T follicular helper cell (primary cell): ENCODE results near the gene DAPK3.
A peak's percentile ranks its signal among the peaks of the same experiment; 100 is the strongest.
"Not testable (repeated sequence)": the region's sequence is repeated elsewhere in the genome, so short reads cannot be mapped to it uniquely, and the experiment has no call there.

Experiments
- DNase-seq: peaks from one replicate; pipeline ENCODE4 v3.0.0-alpha.2; 2020; ENCODE audit warnings: low read depth

Gene DAPK3

DNA sequence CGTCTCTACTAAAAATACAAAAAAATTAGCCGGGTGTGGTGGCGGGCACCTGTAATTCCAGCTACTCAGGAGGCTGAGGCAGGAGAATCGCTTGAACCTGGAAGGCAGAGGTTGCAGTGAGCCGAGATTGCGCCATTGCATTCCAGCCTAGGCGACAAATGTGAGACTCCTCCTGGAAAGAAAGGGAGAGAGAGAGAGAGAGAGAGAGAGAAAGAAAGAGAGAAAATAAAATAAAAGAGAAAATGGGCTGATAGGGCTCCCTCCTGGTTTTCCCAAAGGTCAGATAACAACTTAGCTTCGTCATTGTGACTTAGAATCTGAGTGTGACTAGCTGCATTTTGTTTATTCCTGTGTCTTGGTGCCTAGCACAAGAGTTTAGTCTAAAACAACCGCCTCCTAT is 34.5 kb upstream of the DAPK3 start:
- not testable (repeated sequence) for DNase-seq

DNA sequence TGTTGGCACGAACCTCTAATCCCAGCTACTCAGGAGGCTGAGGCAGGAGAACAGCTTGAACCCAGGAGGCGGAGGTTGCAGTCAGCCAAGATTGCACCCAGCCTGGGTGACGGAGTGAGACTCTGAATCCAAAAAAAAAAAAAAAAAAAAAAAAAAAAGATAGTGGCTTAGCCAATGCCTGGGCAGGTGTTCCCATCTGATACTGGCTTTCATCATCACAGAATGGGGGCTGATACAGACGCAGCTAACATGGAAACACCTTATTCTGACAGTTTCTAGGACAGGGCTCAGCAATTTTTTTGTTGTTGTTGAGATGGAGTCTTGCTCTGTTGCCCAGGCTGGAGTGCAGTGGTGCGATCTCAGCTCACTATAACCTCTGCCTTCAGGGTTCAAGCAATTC is 29.9 kb upstream of the DAPK3 start:
- DNase-seq: not testable (repeated sequence)

DNA sequence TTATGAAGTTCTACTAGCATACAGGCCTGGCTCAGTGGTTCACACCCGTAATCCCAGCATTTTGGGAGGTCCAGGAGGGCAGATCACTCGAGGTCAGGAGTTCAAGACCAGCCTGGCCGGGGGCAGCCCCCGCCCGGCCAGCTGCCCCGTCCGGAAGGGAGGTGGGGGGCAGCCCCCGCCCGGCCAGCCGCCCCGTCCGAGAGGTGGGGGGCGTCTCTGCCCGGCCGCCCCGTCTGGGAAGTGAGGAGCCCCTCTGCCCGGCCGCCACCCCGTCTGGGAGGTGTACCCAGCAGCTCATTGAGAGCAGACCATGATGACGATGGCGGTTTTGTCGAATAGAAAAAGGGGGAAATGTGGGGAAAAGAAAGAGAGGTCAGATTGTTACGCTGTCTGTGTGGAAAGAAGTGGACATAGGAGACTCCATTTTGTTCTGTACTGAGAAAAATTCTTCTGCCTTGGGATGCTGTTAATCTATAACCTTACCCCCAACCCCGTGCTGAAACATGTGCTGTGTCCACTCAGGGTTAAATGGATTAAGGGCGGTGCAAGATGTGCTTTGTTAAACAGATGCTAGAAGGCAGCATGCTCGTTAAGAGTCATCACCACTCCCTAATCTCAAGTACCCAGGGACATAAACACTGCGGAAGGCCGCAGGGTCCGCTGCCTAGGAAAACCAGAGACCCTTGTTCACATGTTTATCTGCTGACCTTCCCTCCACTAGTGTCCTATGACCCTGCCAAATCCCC is 27.9 kb upstream of the DAPK3 start:
- DNase-seq: not testable (repeated sequence)

DNA sequence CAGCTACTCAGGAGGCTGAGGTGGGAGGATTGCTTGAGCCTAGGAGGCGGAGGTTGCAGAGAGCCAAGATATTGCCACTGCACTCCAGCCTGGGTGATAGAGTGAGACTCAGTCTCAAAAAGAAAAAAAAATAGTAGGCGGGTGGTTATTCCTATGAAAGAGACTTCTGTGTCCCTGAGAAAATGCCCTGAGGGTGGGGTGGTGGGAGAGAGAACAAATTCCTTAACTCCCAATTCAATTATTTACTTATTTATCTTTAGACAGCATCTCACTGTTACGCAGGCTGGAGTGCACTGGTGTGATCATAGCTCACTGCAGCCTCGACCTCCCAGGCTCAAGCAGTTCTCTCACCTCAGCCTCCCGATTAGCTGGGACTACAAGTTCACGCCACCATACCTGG is 24.7 kb upstream of the DAPK3 start:
- DNase-seq: no peak

DNA sequence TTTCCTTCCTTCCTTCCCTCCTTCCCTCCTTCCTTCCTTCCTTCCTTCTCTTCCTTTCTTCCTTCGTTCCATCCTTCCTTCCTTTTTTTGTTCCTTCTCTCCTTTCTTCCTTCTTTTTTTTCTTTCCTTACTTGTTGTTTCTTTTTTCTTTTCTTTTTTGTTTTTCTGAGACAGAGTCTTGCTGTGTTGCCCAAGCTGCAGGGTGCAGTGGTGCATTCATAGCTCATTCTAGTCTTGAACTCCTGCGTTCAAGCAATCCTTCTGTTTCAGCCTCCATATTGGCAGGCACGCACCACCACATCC is 19.9 kb upstream of the DAPK3 start:
- DNase-seq: no peak

DNA sequence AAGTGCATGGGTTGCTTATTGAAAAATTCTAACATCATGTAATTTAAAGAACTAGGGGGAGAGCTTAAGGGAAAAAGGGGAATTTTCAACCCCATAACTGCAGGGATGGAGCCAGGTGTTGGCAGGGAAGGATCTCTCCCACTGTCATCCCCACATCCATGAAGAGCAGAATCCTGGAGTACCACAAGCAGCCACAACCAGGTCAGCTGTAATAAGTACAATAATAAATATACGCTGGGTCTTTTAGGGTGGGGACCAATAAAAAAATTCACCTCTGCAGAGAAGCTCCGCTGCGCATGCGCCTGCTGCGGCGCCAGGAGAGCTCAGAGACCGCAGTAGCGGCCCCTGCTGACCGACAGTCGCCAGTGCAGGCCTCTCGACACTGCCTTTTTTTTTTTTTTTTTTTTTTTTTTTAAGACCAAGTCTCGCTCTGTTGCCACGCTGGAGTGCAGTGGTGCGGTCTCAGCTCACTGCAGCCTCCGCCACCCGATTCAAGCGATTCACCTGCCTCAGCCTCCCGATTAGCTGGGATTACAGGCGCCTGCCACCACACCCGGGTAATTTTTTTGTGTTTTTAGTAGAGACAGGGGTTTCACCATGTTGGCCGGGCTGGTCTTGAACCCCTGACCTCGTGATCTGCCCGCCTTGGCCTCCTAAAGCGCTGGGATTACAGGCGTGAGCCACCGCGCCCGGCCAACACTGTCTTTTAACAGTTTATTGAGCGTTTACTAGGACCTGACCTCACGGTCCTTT is 16.9 kb upstream of the DAPK3 start:
- peak; percentile 86 for DNase-seq

DNA sequence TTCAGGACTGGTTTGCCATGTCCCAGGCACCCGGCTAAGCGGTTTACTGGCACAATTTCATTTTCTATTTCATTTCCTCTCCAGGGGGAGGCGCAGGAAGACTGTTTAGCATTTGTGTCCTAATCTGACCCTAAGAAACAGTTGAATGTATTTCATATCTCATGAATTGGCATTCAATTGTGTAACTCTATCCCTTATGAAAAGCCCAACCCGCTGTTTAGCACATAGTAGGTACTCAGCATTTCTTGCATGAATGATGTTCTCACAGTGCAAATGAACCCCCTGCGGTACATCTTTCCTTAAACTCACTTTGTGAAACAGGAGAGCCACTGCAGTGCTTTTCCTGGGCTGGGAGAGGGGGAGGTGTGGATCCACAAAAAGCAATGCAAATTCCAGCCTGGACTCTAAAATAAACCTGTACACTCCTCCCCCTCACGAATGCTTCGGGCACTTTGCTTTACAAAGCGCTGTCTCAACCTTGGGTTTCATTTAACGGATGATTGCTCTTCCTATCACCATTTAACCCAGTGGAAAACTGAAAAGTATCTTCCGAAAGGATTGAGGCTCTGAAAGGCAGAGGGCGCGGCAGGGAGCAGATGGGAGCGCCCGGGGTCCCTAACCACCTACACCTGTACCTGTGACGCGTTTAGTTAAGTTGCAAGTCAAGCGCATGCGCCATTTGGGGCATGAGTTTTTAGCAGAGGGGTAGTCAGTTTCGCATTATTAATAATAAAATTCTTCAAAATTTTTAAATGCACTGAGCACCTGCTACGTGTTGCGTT is 15.6 kb upstream of the DAPK3 start:
- no peak for DNase-seq

DNA sequence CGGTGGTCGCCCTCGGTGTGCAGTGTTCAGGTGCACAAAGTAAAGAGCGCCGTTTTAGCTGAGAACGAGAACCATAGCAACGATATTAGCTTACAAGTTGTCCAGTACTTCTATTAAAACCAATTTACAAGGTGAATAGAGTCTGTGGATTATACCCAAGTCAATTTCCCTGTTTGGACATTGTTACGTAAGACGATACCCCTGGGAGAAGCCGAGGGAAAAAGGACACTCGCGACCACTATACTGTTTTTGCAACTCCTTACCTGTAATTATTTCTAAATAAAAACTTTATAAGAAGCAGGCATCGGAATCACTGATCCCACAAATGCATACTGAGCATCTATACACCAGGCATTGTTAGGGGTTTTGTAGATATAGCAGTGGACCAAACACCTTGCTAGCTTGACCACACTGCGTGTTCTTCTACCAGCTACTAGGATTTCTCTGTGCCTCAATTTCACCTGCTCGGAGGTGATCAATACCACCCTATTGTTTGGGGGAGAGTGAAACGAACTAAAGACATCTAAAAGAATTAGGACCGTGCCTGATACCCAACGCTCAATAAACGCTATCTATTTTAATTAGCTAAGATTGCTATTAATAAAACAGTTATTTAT is 14.9 kb upstream of the DAPK3 start:
- DNase-seq: no peak

DNA sequence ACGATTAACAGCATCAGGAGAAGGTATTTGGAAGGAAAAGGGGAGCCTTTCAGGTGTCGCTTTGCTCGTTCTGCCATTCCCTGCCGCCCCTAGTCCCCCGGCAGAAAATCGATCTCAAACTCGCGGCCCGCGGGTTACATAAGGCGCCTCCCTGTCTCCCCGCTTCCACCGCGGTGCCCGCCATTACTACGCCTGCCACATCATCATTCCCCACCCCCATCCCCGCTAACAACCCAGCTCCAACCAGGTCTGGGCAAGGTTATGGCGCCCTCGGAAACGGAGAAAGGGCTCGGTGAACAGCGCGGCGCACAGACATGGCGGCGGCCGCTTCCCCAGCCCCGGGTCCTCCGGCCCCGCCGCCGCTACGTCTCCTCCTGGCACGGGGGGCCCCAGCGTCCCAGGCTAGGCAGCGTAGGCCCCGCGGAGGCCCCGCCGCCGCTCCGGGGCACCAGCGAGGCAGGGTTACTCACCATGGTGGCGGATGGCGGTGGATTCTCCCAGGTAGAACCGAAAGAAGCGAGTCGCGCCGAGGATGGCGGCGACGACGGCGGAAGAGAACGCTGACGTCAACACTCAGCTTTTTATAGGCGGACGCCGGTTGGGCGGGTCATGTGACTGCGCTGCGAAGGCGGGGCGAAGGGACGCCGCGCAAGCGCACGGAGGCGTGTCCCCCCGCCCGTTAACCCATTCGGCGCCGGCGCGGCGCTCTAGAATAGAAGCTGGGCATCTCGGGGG is 14.2 kb upstream of the DAPK3 start, which contains the start of gene EEF2:
Gene EEF2, minus strand, starts transcription at position 556 of the 735 bp plus-strand sequence. Its CDS starts 83 bp downstream, at position 473.
- peak; percentile 86 for DNase-seq

DNA sequence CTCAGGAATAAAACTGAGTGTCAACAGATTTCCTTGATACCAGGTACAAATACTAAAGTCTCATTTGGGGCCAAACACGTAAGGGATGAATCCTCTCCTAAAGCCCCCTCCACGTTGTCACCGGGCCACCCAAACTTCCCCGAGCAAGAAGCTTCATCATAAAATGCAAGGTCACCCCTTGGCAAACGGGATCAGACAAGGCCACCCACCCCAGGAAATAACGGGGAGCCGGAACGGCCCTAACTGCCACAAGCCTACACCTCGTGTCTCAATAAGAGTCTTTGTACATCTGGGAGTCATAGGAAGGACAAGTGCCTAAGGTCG is 13.6 kb upstream of the DAPK3 start:
- no peak for DNase-seq

DNA sequence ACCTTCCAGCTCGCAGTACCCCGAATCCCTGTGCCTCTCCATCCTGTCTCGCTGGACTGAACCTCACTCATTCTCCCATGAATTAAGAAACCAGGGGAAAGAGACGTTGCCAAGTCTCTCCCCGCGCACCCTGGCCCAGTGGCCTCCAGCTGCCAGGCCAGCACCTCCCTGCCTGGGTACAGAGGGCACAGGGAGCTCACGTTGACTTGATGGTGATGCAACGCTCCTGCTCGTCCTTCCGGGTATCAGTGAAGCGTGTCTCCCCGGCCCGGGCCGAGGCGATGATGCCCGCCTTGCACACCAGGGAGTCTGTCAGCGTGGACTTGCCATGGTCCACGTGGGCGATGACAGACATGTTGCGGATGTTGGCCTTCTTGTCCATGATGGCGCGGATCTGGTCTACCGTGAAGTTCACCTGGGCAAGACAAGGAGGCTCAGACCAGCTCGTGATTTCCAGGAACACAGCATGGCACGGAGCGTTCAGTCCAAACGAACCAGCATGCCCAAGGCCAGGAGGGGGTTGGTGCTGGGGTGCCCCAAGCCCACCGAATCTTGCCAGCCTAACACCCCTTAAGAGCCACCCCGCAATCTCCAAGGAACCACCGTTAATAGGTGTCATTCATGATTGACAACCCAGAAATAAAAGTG is 13.2 kb upstream of the DAPK3 start:
- DNase-seq: no peak

DNA sequence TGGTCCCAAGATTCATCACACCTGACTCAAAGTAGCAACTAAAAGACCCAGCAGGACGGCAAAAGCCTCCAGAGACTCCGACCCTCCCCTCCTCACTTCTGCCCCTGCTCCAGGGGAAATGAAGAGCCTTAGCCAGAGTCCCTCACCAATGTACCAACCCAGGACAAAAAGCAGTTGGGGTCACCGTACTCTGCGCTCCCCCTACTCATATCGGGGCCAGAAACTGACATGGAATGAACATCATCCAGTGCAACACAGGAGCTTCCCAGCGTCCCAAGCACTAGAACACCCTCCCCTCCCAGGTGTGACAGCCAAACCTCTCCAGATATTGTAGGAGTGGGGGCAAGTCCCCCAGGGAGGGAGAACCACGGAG is 12.6 kb upstream of the DAPK3 start:
- no peak for DNase-seq

DNA sequence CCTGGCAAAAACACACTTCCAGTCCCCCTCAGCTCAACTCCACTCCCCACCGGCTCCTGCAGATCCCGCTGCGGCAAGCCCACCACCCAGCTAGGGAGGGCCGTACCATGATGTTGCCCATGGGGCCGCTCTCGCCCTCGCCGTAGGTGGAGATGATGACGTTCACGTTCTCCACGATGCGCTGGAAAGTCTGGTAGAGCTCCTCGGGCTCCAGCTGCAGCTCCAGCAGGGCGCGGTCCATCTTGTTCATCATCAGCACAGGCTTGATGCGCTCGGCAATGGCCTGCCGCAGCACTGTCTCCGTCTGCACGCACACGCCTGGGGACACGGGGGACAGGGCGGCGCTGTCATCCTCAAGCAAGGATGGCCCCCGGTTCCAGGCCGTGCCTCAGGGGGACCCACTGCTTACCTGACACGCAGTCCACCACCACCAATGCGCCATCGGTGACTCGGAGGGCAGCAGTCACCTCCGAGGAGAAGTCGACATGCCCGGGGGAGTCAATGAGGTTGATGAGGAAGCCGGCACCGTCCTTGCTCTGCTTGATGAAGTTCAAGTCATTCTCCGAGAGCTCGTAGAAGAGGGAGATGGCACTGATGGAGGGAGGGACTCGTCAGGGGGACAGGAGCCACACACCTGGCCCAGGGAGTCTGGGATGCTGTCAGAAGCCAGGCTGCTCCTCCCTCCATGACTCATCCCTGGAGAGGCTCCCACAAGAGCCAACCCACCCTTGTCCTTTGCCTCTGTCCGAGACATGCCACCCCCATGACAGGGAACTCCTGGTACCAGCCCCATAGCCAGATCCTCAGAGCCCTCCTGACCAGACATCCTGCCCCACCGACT is 12.0 kb upstream of the DAPK3 start:
- DNase-seq: no peak

DNA sequence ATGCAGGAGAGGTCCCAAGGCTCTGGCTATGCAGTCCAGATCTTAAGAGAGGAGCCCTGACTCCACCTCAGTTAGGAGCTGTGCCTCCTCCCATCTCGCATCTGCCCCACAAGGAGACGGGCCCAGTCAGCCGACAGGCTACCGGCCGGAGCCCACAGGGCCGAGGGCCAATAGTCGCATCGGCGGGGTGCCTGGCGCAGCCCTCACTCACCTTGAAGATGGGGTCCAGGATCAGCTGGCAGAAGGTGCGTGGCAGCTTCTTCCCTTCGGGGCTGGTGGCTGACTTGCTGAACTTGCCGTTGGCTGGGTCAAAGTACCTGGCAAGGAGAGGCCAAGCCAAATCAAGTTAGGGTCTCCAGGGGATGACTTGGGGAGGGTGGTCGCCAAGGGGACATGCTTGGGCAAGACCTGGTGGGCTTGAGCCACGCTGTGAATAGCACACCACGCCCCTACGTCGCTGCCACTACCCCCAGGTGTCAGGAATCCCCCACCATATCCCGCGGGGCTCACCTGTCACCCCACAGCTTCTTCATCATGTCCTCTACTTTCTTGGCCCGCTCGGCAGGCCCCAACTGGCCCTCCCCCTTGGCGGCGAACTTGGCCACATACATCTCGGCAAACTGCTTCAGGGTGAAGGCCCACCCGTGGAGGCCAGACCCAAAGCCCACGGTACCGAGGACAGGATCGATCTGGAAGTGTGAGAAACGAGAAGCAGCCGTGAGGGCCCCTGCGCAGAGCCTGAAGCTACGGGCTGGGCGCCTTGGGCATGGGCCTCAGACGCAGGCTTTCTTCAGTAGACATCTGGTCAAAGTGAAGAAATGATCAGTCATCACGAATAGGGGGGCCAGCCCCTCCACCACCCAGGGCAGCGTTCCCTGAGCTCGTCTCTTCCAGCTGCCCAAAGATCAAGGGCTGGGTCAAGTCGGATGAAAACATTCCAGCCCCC is 11.1 kb upstream of the DAPK3 start:
- DNase-seq: no peak

DNA sequence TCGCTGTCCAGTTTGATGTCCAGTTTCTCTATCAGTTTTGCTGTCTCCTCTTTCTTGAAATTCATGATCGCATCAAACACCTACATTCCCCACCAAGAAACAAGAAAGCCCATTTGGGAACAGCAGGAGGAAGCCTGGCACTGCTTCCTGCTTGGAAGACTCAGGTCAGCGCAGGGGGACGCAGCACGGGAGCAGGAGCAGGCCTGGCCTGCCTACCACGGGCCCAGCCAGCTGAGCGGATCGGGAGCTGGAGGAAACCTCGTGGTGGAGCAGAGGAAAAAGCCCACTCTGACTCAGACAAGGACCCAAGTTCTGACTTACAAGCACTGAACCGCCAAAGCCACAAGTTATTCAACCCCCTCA is 10.5 kb upstream of the DAPK3 start:
- no peak for DNase-seq

DNA sequence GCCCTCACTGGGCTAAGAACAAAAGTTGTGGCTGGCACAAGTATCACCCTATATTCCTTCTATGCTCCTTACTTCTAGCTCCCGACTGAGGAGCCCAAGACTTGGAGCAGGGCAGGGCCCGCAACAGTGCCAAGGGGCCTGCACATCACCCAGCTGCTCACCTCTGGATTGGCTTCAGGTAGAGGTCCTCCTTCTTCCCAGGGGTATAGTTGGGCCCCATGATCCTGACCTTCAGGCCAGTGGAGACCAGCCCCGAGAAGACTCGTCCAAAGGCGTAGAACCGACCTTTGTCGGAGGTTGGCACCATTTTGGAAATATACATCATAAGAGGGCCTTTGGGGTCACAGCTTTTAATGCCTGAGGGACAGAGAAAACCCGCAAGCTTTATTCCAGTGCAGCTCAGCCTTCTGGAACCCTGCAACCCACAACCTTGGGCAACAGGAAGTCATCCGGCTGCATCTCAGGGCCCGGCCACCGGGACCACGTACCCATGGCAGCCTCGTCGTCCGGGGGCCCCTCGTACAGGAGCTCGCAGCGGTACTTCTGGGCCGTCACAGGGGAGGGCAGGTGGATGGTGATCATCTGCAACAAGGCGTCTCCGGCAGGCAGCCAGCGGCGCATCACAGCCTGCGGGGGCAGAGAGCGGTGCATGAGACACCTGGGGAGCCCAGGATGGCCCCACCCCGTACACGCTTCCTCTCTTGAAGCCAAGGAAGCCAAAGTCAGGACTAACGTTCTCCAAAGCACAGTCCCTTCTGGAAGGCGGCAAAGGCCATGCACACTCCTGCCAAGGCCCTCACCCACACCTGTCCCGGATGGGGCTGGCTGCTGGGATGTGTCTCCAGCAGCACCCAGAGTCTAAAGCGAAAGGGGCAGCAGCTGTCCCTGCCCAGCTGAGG is 9.7 kb upstream of the DAPK3 start:
- no peak for DNase-seq

DNA sequence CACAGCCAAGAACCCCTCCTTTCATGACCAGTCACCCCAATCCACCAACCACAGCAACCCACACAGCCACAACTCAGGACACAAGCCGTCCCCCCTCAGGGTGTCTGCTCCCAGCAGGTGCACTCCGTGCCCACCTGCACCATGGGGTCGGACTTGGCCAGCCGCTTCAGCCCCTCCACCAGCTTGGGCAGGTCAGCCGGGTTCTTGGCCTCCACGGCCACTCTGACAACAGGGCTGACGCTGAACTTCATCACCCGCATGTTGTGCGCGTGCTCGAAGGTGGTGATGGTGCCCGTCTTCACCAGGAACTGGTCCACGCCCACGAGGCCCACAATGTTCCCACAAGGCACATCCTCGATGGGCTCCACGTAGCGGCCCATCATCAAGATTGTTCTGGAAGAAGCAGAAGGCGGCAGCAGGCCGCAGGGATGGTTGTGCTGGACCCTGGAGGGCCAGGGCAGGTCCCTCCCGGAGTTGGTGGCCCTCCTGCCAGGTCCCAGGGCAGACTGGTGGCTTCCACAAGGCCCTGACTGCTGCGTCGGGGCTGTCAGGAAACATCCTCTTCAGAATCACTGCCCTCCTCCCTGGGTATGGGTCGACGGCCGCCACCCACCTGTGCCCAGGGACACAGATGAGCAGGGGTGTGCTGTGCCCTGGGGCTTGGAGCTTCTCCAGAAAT is 8.9 kb upstream of the DAPK3 start:
- no peak for DNase-seq

DNA sequence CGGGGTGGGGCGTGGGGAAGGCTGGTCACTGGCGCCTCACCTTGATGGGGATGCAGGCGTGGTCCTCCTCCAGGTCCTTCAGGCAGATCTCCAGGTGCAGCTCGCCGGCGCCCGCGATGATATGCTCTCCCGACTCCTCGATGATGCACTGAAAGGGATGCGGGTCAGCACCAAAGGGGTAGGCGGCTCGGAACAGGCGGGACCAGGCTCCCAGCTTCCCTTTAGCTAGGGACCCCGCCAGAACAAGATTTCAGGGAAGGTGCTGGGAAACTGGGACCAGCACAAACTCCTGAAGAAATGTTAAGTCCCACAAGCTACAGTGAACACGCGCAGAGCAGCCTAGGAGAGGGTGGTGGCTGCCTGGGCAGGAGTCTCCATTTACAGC is 8.4 kb upstream of the DAPK3 start:
- DNase-seq: no peak
